Activated CD8-positive, alpha-beta memory T cell treated with anti-CD3 and anti-CD28 coated beads, Interleukin-2, amount 50 U/mL, for 48 hours (primary cell): ENCODE measurements around the gene TLX1.
A peak's percentile ranks its signal among the peaks of the same experiment; 100 is the strongest.

ENCODE experiments used
- DNase-seq: peaks from one replicate; pipeline ENCODE4 v3.0.0-alpha.2; 2020

Gene TLX1

DNA sequence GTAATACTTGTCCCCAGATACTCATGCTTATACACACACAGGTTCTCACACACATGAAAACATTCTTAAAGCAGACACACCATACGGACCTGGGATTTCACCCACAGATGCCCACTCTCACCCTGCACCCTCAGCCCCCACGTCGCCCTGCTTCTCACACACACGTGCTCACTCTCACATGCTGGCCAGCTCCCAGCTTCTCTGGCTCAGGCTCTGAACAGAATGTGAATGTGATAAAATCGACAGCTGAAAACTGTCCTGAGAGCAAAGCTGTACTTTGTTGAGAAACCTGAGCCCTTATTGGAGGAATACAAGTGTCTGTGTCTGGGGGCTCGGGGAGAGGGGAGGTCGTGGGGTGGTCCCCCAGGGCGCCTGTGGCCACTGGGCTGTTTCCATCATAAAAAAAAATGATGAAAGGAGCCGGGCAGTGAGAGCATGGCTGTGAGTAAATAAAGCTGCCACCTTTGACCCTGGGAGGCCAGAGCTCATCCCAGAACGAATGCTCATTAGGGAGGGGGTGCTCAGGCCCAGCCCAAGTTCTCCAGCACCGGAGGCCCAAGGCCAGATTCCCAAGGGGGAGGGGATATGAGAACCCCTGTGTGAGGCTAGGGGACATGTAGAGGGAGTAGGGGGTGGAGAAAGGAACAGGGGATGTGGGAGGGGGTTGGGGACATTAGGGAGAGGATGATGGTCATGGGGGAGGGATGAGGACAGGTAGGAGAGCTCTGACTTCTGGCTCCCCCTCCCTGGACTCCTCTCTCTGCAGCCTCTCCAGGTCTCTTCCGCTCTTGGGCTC is 18.1 kb upstream of the TLX1 start:
- no peak for DNase-seq

DNA sequence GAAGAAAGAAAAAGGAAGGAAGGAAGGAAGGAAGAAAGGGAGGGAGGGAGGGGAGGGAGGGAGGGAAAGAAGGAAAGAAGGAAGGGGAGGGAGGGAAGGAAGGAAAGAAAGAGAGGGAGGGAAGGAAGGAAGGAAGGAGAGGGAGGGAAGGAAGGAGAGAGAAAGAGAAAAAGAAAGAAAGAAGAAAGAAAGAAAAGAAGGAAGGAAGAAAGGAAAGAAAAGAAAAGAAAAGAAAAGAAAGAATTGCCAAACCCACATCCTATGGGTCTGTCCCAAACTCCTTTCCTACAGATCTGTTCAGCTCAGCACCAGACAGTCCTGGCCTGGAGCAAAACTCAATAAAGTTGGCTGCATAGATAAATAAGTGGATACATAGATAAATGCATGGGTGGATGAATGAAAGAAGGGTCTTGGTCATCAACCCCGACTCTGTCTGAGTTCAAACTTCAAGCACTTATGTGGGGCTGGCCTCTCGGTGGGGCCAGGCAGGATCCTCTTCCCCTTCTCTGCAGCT is 17.2 kb upstream of the TLX1 start:
- no peak for DNase-seq

DNA sequence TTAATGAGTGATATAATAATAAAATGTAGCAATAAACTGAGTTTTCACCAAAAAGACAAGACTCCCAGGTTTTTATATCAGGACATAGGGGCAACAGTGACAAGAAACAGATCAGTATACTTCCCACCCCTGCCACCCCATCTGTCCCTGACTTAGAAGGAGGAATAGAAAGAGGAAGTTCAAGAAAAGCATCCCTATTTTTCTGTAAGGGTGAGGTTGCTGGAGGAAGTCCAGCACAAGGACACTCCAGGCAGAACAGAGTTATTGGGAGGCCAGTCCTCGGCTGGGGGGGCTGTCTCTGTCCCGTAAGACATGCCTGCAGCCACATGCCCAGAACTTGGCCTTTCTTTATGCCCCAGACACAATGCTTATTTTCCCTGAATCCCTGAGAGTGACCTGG is 16.5 kb upstream of the TLX1 start:
- no peak for DNase-seq

DNA sequence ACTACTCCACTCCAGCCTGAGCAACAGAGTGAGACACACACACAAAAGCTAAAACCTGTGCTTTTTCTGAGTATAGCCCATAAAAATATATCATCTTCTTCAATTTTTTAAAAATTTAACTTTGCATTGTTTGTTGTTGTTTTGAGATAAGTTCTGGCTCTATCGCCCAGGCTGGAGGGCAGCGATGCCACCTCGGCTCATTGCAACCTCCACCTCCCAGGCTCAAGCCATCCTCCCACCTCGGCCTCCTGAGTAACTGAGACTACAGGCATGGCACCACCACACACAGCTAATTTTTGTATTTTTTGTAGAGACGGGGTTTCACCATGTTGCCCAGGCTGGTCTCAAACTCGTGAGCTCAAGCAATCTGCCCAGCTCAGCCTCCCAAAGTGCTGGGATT is 14.3 kb upstream of the TLX1 start:
- DNase-seq = no peak

DNA sequence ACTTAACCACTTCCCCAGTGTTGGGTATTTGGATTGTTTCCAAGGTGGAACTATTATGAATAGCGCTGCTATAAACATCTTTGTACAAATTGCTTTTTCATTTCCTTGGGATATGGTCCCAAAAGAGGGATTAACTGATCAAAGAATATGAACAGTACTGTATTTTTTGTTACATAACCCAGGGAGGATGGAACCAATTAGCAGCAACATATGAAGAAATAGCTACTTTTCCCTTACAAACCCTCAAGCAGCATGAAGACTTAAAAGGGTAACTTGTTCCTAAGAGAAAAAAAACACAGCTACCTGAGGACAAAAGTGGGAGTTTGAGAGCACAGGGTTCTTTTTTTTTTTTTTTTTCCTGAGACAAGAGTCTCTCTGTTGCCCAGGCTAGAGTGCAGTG is 13.1 kb upstream of the TLX1 start:
- no peak for DNase-seq

DNA sequence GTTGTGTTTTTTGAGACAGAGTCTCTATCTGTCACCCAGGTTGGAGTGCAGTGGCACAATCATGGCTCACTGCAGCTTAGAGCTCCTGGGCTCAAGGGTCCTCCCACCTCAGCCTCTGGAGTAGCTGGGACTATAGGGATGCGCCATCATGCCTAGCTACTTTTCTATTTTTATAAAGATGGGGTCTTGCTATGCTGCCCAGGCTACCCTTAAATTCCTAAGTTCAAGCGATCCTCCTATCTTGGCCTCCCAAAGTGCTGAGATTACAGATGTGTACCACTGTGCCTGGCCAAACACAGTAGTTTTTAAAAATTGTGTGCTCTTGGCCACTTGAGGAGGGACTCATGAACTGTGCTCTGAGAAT is 10.6 kb upstream of the TLX1 start:
- DNase-seq = no peak

DNA sequence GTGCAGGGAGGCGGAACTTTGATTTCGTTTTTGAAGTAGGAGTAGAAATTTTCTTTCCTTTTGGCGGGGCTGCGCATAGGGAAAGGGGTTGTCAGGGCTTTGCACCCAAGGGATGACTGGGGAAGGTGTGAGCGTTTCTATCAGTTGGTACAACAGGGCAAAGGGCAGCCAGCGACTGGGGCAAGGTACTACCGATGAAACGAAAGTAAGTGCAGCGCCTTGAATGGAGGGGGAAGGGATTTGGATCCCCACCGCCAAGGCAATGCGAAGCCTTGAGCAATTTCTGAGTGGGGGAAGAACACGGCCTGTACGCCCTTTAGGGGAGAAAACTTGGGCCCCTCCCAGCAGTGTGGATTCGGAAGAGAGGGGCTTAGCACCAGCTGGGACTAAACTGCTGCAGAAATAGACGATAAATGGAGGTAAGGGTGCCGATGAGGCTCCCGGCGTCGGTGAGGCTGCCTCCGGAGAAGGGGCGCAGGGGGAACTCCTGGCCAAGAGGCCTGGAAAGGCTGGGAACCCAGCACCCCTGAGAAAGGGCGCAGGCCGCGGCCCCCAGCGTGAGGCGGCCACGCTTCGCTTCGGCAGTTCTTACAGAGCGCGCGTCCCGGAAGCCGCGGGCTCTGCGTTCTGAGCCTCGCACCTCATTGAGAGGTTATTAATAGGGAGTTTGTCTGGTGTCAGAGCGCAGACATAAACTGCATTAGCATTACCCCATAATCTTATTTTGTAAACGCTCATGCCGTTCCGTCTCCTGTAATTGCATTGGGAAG is 10.0 kb upstream of the TLX1 start:
- peak; percentile 66 for DNase-seq

DNA sequence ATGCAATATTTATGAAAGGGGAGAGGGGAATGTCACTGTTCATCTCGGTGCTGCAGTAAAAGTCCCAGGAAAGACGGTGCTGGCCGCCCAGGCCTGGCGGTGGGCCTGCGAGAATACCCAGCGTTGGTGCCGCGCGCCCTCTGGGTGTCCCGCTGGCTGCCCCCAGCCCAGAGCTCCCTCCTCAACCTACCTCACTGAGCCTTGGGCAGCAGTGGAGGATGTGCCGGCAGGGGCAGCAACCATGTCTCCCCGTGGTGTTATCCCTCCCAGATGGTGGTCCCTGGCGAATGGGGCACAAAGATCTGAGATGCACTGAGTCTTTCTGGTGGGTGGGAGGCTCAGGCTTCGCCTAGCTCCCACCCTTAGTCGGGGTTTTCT is 9.5 kb upstream of the TLX1 start:
- no peak for DNase-seq

DNA sequence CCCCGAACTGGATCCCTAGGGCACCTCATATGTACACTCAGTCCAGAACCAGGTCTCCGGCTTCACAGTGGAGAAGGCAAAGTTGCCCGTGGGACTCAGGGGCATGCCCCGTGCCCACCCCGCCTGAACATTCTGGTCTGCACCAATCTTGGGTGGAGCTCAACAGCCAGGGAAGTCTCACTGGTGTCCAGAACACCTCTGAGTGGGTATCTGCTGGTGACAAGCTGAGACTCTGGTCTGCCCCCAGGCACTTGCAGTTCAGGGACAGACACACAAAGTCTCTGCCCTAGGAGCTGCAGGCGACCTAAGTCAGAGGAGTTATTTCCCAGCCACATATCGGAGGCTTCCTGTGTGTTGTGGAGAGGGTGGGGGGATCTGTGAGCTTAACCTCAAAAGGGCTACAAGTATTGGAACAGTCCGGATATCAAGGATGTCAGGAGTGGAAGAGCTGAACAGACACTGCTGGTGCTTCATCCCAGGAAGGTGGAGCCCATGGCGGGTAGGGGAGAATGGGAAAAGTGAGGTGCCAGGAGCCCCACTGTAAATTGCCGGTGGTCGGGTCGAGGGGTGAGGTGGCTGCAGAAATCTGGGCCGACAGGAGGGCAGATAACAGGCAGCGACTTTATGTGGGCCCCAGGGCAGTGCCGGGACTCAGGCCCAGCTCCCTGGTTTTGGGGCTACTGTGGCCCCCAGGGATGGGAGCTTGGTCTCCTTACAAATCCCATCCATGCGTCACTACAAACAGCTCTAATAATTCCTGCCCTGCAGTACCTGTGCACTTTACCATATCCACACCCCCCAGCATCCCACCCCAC is 8.6 kb upstream of the TLX1 start:
- no peak for DNase-seq

DNA sequence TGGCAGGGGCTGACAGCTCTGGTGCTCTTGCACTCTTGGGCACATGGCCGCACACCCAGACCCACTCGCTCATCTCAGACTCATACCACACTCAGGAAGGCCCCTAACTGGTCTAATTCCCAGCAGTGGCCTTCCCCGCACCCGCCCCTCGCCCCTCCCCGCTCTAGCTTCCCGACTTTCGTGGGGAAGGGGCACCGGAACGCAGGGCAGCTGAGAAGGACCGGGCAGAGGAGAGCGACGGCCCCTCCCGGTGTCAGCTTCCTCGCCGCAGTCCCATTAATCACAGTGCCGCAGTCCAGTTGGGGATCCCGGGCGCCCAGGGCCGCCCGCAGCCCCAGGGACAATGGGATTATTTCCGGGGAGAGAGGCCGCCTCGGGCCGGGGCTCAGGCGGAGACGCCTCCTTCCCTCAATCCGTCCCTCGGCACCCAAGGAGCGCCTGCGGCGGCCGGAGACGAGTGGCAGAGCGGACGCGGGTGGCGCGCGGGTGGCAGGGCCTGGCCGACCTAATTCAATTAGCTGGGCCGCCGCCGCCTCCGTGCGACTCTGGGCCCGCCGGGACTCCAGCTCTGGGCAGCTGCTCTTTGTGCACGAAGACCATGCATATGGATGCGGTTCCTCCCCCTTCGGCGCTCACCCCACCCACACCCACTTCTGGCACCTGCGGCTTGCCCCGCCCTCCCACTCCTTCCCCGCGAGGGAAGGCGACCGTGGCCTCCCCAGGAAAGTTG is 7.8 kb upstream of the TLX1 start:
- no peak for DNase-seq

DNA sequence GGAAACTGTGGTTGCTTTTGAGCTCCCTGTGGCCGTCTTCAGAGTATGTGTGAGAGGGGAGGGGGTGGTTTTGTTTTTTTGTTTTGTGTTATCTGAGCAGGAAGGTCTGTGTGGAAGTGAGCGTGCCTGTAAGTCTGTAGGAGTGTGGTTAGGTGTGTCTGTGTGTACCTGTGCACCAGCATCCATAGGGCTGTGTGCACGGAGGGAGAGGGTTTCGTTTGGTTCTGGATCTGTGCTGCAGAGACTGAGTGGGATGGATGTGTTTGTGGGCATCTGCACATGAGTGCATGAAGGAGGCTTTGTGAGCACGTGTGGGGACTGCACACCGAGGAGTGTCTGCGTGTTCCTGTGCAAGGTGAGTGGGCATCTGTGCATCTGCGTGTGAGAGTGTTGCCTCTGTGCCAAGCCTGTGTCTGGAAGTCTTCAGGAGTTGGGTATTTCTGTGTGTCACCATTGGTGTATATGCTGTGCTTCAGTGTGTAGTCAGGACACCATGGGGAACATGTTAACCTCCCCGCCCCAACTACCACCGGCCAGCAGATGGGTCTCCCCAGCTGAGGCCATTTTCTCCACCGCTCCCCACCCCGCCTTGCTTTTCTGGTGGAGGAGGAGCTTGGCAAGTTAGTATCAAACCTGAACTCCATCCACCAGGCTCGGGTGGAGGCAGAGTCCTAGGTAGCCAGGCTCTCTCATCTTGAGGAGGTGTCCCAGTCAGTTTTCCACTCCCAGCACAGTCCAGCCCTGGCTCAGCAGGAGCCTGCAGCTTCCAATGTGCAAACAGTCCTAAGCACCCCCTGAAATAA is 7.1 kb upstream of the TLX1 start:
- no peak for DNase-seq

DNA sequence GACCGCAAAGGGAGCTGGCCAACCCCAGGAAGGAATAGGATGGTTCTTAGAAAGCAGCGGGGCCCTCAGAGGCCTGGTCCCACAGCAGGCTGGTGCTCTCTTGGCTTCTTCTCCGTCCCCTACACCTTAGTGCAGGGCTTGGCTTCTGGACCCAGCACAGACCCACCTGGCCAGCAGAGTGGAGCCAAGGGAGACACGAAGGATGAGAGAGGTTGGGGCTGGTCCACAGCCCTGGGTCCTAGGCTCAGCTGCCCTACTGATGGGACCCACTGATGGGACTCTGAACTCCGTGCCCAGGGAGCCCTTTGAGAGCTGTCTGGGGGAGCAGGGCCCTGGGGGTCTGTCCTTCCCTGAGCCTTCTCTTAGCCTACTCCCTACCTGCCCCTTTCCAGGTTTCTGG is 6.2 kb upstream of the TLX1 start:
- no peak for DNase-seq

DNA sequence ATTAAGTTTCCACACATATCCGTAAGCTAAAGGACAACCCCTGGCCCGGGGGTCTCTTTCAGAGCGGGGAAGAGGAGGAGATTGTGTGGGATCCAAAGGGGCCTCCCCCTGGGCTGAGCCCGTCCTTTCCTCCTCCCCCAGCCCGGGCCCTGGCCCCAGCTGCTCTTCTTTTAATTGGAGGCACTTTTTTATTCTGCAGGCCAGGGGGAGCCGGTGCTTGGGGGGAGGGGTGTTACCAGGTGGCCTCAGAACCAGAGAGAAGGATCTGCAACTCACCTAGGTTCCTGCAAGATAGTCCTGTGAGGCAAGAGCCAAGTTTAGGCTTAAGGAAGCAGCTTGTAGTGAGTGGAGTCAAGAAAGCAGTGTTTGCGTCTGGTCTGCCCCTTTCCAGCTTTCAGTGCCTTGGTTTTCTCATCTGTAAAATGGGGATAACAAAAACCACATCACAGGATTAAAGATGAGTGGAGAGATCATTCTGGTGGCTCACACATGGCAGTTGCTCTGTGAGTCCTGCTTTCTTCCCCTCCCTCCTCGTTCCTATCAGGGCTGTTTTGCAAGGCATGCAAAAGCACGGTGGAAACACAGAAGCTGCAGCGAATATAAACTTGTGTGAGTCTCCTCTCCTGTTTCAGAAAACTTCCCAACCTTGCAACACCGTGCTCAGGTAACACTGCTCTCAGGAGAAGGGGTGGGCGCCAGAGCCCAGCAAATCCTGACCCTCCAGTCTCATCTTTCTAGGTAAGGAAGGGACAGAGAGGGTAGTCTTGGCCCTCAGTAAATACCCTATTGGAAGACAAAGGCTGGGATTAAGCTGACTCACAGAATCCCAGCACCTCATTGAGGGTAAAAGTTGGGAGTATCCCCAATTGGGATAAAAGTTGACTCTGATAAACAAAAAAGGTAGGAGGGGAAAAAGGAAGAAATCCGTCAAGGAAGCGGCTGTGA is 4.1 kb upstream of the TLX1 start:
- no peak for DNase-seq

DNA sequence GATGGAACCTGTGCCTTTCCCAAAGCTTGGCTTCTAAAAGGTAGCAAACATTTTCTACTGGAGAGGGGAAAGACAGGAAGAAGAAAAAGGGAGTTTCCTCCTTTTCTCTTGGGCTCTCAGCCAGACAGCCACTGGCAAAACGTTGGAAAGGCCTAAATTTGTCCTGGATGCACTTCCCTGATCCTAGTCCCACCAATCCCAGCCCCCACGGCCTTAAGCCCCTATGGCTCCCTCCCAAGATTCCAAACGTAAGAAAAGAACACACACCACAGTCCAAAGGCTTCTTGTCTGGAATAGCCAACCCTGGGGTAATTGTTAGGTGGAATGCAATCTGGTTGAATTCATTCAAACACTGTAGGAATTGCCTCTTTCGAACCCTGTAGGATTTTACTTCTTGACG is 959 bp upstream of the TLX1 start:
- DNase-seq = no peak

DNA sequence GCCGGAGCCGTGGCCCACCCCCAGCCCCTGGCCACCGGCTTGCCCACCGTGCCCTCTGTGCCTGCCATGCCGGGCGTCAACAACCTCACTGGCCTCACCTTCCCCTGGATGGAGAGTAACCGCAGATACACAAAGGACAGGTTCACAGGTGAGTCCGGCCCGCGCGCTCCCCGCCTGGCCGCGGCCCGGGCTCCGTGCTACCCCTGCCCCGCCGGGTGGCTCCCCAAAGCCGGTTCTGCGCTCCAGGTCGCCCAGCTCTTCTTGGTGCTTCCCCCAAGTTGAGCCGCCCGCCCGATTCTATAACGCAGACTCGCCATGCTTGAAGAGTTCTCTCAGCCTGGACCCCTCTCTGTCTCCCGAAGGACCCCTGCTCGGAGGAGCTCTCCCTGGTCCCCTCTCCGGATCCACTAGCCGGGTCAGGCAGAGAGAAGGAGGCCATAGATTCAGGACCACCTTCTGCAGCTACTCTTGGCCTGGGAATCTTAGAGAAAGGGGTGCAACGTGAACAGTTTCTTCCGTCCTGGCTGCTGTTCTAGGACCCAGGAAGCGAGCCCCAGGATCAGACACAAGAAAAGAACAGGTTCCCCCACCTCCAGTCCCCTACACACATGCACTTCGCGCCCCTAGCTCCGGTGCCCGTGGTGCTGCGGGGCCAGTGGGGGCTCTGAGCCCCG is 999 bp downstream of the TLX1 start:
- no peak for DNase-seq

DNA sequence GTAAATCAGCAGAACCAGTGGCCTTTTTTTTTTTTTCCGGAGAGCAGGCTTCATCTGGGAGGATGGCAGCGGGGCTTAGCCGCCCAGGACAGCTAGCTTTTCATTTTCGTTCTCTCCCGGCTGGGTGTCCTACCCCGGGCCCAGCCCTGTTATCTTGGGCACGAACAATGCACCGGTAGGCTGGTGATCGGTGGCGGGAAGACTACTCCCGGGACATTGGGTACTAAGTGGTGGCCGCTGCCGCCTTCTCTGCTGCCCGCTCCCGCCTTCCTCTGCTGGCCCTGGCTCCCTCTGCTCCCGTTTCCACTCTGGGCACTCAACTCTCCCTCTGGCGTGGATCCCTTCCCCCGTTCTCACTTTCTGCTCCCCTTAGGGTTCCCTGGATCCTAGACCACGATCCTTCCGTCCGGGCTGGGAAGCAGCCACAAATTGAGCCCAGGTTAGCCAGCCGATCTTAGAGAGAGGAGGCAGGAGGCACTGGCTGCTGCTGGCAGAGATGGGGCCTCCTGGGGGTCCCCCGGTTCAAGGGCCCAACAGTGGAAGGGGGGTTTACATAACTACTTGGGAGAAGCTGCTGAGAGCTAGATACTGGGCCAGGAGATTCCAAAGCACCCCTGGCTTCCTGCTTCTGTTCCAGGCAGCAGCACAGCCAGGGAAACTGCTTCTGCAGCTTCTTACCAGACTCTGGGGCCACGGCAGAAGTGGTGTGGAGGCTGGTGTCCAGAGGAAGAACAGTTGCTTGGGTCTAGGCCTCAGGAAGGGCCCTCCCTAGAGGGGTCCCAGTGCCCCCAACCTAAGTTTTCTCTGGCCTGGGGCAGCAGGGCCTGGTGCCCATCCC is 1.8 kb downstream of the TLX1 start:
- DNase-seq = no peak

DNA sequence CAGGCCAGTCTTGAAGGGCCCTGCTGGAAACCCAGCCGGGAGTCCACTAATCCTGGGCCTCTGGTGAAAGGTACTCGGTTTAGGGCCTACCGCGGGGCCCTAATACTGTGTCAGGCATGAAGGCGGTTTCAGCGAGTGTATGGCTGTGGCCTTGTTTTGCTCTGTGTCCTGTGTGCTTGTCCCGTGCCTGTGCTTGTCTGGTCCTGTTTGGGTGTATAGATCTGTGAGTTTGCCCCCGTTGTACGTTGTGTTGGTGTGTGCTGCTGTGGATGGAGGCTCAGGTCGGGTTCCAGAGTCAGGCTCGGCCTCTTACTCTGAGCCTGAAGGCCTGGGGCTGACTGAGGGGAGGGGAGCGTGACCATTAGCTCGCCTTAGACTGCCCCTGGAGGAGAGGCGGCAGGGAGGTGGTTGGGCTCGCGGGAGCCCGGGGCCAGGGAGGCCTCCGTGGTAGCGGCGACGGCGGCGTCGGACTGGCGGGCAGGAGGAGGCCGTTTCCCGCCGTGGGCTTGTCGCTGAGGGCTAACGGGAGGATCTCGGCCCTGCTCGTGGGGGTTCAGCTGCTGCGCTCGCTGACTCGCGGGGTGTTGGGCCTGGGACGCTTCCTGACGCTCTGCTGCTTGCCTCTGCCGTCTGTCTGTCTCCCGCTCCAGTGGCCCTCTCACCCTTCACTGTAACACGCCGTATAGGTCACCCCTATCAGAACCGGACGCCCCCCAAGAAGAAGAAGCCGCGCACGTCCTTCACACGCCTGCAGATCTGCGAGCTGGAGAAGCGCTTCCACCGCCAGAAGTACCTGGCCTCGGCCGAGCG is 2.6 kb downstream of the TLX1 start:
- DNase-seq = no peak
